ENCODE results near the gene RSPO3.

- TF ChIP-seq CTCF (conservative IDR thresholded peaks at IDR 0.05; ENCODE audit: low read length) (no peak), EZH2phosphoT487 (IDR thresholded peaks at IDR 0.05; ENCODE audit: borderline replicate concordance, low read depth, low read length) (no peak)
Measured at GRCh38 chr6:127146932-127147331, 28.5 kb downstream of the RSPO3 start.
